GM23338 (cell line): ENCODE measurements around the gene RPP38. TPM values are rescaled to one million over a fixed set of nuclear protein-coding genes. Genes with fewer than 3 reads are reported as not detected.

Experiments used
- ATAC-seq: fragments of 200-7000 bp; cut with Tn5 transposase; 3 replicates; pipeline ENCODE4 v1.9.1; 2020
- DNase-seq: peaks from one replicate; pipeline ENCODE4 v3.0.0-alpha.2; 2015; ENCODE audit warnings: low spot score
- H2AFZ ChIP-seq: fragments of 200-600 bp; sonication (generic); 2 replicates; pipeline ENCODE4 v1.8.0; 2016; ENCODE audit warnings: antibody characterized with exemption, mild to moderate bottlenecking, moderate library complexity
- H3F3A ChIP-seq: fragments of 200-600 bp; sonication (generic); replicated peaks from 2 replicates; pipeline ENCODE4 v1.8.0; 2017; ENCODE audit warnings: antibody characterized with exemption, mixed run types, low read depth
- H3K27ac ChIP-seq: fragments of 200-600 bp; sonication (generic); 2 replicates; pipeline ENCODE4 v1.6.1; 2016; ENCODE audit warnings: low read depth
- H3K27me3 ChIP-seq: fragments of 200-600 bp; sonication (generic); 2 replicates; pipeline ENCODE4 v1.8.0; 2016; ENCODE audit warnings: mild to moderate bottlenecking, mixed run types, moderate library complexity; ENCODE audit not compliant: insufficient read depth
- H3K36me3 ChIP-seq: fragments of 200-600 bp; sonication (generic); 2 replicates; pipeline ENCODE4 v1.8.0; 2016; ENCODE audit warnings: mild to moderate bottlenecking; ENCODE audit not compliant: insufficient read depth
- H3K4me1 ChIP-seq: fragments of 200-600 bp; sonication (generic); 2 replicates; pipeline ENCODE4 v1.8.0; 2016; ENCODE audit warnings: mild to moderate bottlenecking, moderate library complexity; ENCODE audit not compliant: insufficient read depth
- H3K4me2 ChIP-seq: fragments of 200-600 bp; sonication (generic); 2 replicates; pipeline ENCODE4 v1.7.1; 2017; ENCODE audit warnings: mixed run types
- H3K4me3 ChIP-seq: fragments of 200-600 bp; sonication (generic); 2 replicates; pipeline ENCODE4 v1.6.1; 2016; ENCODE audit warnings: mixed run types
- H3K79me2 ChIP-seq: fragments of 200-600 bp; sonication (generic); replicated peaks from 2 replicates; pipeline ENCODE4 v1.8.0; 2017; ENCODE audit warnings: mild to moderate bottlenecking; ENCODE audit not compliant: insufficient read depth
- H3K9me2 ChIP-seq: fragments of 200-600 bp; sonication (generic); 2 replicates; pipeline ENCODE4 v1.8.0; 2017; ENCODE audit not compliant: insufficient read depth
- H4K20me1 ChIP-seq: fragments of 200-600 bp; sonication (generic); replicated peaks from 2 replicates; pipeline ENCODE4 v1.8.0; 2017; ENCODE audit warnings: mild to moderate bottlenecking; ENCODE audit not compliant: insufficient read depth
- H3K27ac Mint-ChIP-seq: 2 replicates; pipeline ENCODE4 v1.8.0; 2020; ENCODE audit warnings: inconsistent platforms, mild to moderate bottlenecking, moderate library complexity, mixed read lengths
- H3K27me3 Mint-ChIP-seq: 3 replicates; pipeline ENCODE4 v1.8.0; 2022; ENCODE audit warnings: low read depth, mild to moderate bottlenecking, moderate library complexity, mixed read lengths, inconsistent platforms; ENCODE audit not compliant: insufficient read depth, poor library complexity
- H3K36me3 Mint-ChIP-seq: 3 replicates; pipeline ENCODE4 v1.8.0; 2021; ENCODE audit warnings: low read depth, mild to moderate bottlenecking, inconsistent platforms, moderate library complexity, mixed read lengths
- H3K4me1 Mint-ChIP-seq: 3 replicates; pipeline ENCODE4 v1.8.0; 2020; ENCODE audit warnings: mild to moderate bottlenecking, inconsistent platforms, mixed read lengths
- H3K4me3 Mint-ChIP-seq: 3 replicates; pipeline ENCODE4 v1.8.0; 2021; ENCODE audit warnings: moderate library complexity, mild to moderate bottlenecking, inconsistent platforms, mixed read lengths
- H3K9me3 Mint-ChIP-seq: 3 replicates; pipeline ENCODE4 v1.8.0; 2020; ENCODE audit warnings: moderate library complexity, mild to moderate bottlenecking, inconsistent platforms, mixed read lengths
- EZH2 ChIP-seq: fragments of 200-600 bp; sonication (generic); IDR thresholded peaks from one replicate; pipeline ENCODE4 v1.8.0; 2017; ENCODE audit warnings: antibody characterized with exemption, mild to moderate bottlenecking, low read depth; ENCODE audit not compliant: unreplicated experiment
- JUNB ChIP-seq: IDR thresholded peaks from one replicate; pipeline ENCODE4 v1.6.1; 2016; ENCODE audit warnings: antibody characterized with exemption; ENCODE audit not compliant: unreplicated experiment
- NANOG ChIP-seq: IDR thresholded peaks from 2 replicates; pipeline ENCODE4 v1.6.1; 2016; ENCODE audit warnings: antibody characterized with exemption, borderline replicate concordance
- REST ChIP-seq: IDR thresholded peaks from one replicate; pipeline ENCODE4 v1.6.1; 2018; ENCODE audit warnings: antibody characterized with exemption; ENCODE audit not compliant: unreplicated experiment
- ZNF114 ChIP-seq: fragments of 250-450 bp; sonication (Bioruptor Pico); IDR thresholded peaks from 2 replicates; pipeline ENCODE4 v1.5.0; 2020; ENCODE audit warnings: mild to moderate bottlenecking, moderate library complexity
- ZNF331 ChIP-seq: fragments of 250-450 bp; sonication (Bioruptor Pico); IDR thresholded peaks from 2 replicates; pipeline ENCODE4 v1.5.0; 2020; ENCODE audit warnings: low read depth, mild to moderate bottlenecking, moderate library complexity
- ZNF462 ChIP-seq: fragments of 250-450 bp; sonication (Bioruptor Pico); IDR thresholded peaks from 2 replicates; pipeline ENCODE4 v1.5.0; 2020; ENCODE audit warnings: mild to moderate bottlenecking, moderate library complexity
- polyA plus RNA-seq: library from polyadenylated mRNA; unstranded; fragments of >200 nt; fragmentation: Nextera tagmentation; extraction: Ambion mirVana; gene quantifications from 2 replicates; pipeline ENCODE4 v1.2.1, GENCODE V29; 2016
- total RNA-seq: library from RNA; depleted of rRNA; stranded (reverse); fragments of >200 nt; shearing (Covaris generic); gene quantifications from 2 replicates; pipeline ENCODE4 v1.2.3, GENCODE V29; 2014; rRNA removed

The RPP38 gene
- total and polyA plus RNA-seq, 2 experiments from 2014 or later = 20.1 to 50.7 TPM

- H3F3A ChIP-seq = no peaks in the 10 kb centered on the region
- H3K9me2 ChIP-seq = 0 out of 2 replicates have a peak, but pooled peaks cover 7% of the 10 kb centered on the region
- no peaks in the 10 kb centered on the region for H3K4me1 ChIP-seq
- TF ChIP-seq ZNF114 (no peak), REST (no peak), NANOG (no peak), JUNB (no peak), EZH2 (no peak), ZNF331 (CRISPR knock-in tag) (no peak), ZNF462 (no peak)
- no peak for ATAC-seq
- H3K36me3 ChIP-seq = no peaks in the 10 kb centered on the region
- no peaks in the 10 kb centered on the region; the same call in 2 of the 3 replicates for H3K36me3 Mint-ChIP-seq
- DNase-seq = no peak
- H3K27me3 ChIP-seq = no peaks in the 10 kb centered on the region
- H3K27me3 Mint-ChIP-seq = no peaks in the 10 kb centered on the region
- H4K20me1 ChIP-seq = 0 out of 2 replicates have a peak, but pooled peaks cover 4% of the 10 kb centered on the region
- H3K79me2 ChIP-seq = peaks cover 43% of the 10 kb centered on the region
- no peak overlapping the region for H3K27ac Mint-ChIP-seq
- H3K4me2 ChIP-seq = no peak overlapping the region
- no peak overlapping the region for H3K4me3 Mint-ChIP-seq
- no peaks in the 10 kb centered on the region; the same call in 2 of the 3 replicates for H3K9me3 Mint-ChIP-seq
- H3K4me1 Mint-ChIP-seq = no peaks in the 10 kb centered on the region
- no peak overlapping the region for H2AFZ ChIP-seq
- no peak overlapping the region for H3K27ac ChIP-seq
- no peak overlapping the region for H3K4me3 ChIP-seq
Observed at GRCh38 chr10:15152556-15152955, 55.4 kb downstream of the RPP38 start.

Other genes starting within 250 kb of the RPP38 start
- gene SUV39H2, start 218.5 kb upstream of the RPP38 start, total RNA-seq = 49.2 and 59.1 TPM in 2 replicates
- gene SUV39H2, start 218.5 kb upstream of the RPP38 start, polyA plus RNA-seq = 30.4 and 33.3 TPM in 2 replicates
- 3.9 and 5.3 TPM in 2 replicates for gene DCLRE1C, start 143.3 kb upstream of the RPP38 start, total RNA-seq
- 21.4 and 30.2 TPM in 2 replicates for gene DCLRE1C, start 143.3 kb upstream of the RPP38 start, polyA plus RNA-seq
- 1.2 TPM in 1 of 2 replicates, not detected in the other for gene MEIG1, start 138.0 kb upstream of the RPP38 start, total RNA-seq
- gene MEIG1, start 138.0 kb upstream of the RPP38 start, polyA plus RNA-seq = 0.50 TPM in 1 of 2 replicates, not detected in the other
- not detected in 2 replicates for gene OLAH, start 53.4 kb upstream of the RPP38 start, total RNA-seq
- 0.12 TPM in 1 of 2 replicates, not detected in the other for gene OLAH, start 53.4 kb upstream of the RPP38 start, polyA plus RNA-seq
- 14.7 and 24.1 TPM in 2 replicates for gene ACBD7, start 8.6 kb upstream of the RPP38 start, total RNA-seq
- gene ACBD7, start 8.6 kb upstream of the RPP38 start, polyA plus RNA-seq = 1.2 and 2.8 TPM in 2 replicates
- 16.8 and 17.4 TPM in 2 replicates for gene NMT2, start 71.3 kb downstream of the RPP38 start, total RNA-seq
- gene NMT2, start 71.3 kb downstream of the RPP38 start, polyA plus RNA-seq = 10.1 and 11.7 TPM in 2 replicates